GM20000 (cell line): ENCODE data around the gene MLXIP.

Experiments
- DNase-seq: peaks from one replicate; pipeline ENCODE4 v3.0.0; 2012; ENCODE audit warnings: low spot score
- TF ChIP-seq, protein P1 (sequence below): IDR thresholded peaks from 2 replicates; pipeline ENCODE4 v1.5.1; 2012; ENCODE audit warnings: mild to moderate bottlenecking, control low read depth; ENCODE audit errors: extremely low read depth, missing control alignments

Gene MLXIP

DNA sequence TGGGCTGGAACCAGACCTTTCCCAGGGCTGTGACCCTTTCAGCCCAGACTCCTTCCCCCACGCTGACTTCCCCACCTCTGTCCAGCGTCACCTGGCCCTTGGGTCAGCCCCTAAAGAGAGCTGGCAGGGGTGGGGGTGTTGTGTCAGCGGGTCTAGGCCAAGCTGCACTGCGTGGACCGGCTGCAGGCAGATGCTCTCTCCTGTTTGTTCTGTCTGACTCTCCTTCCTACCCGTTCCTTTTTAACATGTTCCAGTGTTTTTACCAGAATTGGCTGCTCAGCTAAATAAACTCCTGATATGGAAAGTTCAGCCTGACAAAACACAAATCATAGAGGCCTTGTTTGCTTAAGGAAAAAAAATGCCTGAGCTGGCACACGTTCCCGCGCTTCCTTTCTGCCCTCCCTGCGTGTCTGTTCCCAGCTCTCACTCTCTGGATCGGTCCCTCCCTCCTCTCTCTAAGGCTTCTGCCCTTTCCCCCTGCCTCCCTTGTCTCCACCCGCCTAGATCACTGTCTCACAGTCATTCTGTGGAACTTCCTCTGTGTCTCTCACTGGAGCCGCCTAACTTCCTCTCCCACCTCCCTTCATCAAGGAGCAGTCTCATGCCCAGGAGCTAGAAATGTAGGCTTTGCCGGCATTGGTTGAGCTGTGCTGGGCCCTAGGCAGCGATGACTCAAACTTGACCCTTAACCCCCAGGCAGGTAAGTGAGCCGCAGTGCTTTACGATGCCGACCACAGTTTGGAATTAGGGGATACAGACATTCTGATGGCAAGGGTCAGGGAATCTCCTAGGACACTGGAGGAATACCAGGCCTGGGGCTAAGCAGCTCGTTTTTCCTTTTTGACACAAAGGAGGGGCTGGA lies 15.5 kb upstream of the MLXIP start:
- TF ChIP-seq, protein P1, sequence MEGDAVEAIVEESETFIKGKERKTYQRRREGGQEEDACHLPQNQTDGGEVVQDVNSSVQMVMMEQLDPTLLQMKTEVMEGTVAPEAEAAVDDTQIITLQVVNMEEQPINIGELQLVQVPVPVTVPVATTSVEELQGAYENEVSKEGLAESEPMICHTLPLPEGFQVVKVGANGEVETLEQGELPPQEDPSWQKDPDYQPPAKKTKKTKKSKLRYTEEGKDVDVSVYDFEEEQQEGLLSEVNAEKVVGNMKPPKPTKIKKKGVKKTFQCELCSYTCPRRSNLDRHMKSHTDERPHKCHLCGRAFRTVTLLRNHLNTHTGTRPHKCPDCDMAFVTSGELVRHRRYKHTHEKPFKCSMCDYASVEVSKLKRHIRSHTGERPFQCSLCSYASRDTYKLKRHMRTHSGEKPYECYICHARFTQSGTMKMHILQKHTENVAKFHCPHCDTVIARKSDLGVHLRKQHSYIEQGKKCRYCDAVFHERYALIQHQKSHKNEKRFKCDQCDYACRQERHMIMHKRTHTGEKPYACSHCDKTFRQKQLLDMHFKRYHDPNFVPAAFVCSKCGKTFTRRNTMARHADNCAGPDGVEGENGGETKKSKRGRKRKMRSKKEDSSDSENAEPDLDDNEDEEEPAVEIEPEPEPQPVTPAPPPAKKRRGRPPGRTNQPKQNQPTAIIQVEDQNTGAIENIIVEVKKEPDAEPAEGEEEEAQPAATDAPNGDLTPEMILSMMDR: no peak
- DNase-seq: no peak

DNA sequence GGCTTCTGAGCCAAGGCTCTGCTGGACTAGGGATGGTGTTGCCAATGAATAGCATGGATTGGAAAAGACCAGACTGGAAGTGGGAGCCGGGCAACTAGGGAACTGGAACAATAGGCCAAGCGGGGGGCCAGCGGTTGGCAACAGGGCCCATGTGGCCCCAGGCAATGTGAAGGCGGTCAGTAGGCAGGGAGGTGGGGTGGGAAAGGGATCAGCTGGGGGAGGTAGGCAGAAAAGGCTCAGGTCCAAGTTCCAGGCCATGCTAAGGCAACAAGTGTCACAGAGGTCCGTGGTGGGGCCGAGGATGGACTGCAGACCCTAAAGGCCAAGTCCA lies 14.9 kb upstream of the MLXIP start:
- DNase-seq: no peak
- TF ChIP-seq, protein P1: no peak

GRCh38 chr12:122064025-122064777 lies 14.4 kb upstream of the MLXIP start:
- TF ChIP-seq, protein P1: no peak
- DNase-seq: peak; percentile 69

GRCh38 chr12:122064780-122065588 lies 13.6 kb upstream of the MLXIP start:
- DNase-seq: no peak
- TF ChIP-seq, protein P1: no peak

- TF ChIP-seq, protein P1: no peak
- DNase-seq: no peak
Measured at GRCh38 chr12:122067548-122067947, 11.0 kb upstream of the MLXIP start.

DNA sequence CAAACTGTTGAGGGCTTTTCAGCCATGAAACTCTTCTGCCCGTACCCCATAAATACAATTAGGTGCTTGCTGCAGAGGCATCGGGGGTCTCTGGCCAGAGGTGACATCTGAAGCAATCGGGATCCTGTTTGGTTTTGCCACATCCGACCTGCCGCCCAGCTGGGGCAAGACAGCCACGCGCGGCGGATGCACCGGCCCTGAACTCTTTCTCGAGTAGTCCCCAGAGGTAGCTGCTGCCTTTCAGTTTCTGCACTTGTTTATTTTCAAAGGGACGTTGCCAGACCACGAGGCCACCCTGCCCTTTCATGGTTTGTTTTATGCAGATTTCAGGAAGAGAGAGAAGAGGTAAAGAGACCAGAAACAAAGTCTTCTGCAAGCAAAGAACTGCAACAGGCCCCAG lies 10.6 kb upstream of the MLXIP start:
- peak; percentile 85 for DNase-seq
- TF ChIP-seq, protein P1: no peak
